Measurements from ENCODE around the gene MAML1.

GRCh38 chr5:179786861-179787260 lies 54.2 kb downstream of the MAML1 start:
- TF ChIP-seq YY1 (IDR thresholded peaks at IDR 0.05; ENCODE audit: low read depth, low read length): no peak
- TF ChIP-seq SMC3 (IDR thresholded peaks at IDR 0.05; ENCODE audit: borderline replicate concordance, low read length): no peak
- no peak for TF ChIP-seq CTCF (IDR thresholded peaks at IDR 0.05 in 2 of 3, conservative IDR thresholded peaks at IDR 0.05 in 1 of 3; ENCODE audit: control insufficient read depth in 2 of 3, extremely low read depth in 1 of 3, insufficient read depth in 1 of 3, low read depth in 3 of 3, low read length in 3 of 3)
- TF ChIP-seq NFIC (IDR thresholded peaks at IDR 0.05; ENCODE audit: low read depth, low read length): no peak
- TF ChIP-seq JUND (IDR thresholded peaks at IDR 0.05; ENCODE audit: low read depth, low read length): no peak
- TF ChIP-seq BMI1 (IDR thresholded peaks at IDR 0.05; ENCODE audit: borderline replicate concordance): no peak
- no peak for TF ChIP-seq MAX (IDR thresholded peaks at IDR 0.05; ENCODE audit: low read depth, low read length)
- no peak for TF ChIP-seq FOXM1 (IDR thresholded peaks at IDR 0.05; ENCODE audit: low read depth, low read length)
- no peak for TF ChIP-seq REST (IDR thresholded peaks at IDR 0.05; ENCODE audit: low read depth, low read length)
- TF ChIP-seq EZH2 (IDR thresholded peaks at IDR 0.05; ENCODE audit: borderline replicate concordance, control insufficient read depth, low read depth, low read length): no peak
